Measurements from ENCODE around the gene ETFDH.

The ETFDH gene

DNA sequence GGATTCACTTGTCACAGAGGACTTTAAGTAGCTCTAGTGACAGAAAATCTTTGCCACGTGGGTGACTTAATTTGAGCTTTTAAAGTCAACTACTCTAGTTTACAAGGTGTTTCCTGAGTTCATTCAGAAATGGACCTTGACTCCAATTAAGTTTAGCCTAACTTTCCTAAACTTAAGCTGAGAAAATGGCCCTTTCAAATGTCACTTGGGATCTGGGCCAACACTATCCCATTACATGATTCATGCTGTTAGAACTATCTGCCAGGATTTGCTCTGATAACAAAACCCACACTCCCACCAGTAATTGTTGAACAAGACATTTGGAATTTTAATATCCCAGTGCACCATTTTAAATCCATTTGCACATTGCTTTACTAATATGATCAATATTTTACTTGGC lies 41.2 kb upstream of the ETFDH start:
- Histone ChIP-seq H2AFZ (ENCODE audit: low read length) (no peak overlapping the region), H3K4me3 (ENCODE audit: low read length, poor library complexity, severe bottlenecking) (no peak overlapping the region), H3K9me3 (ENCODE audit: insufficient read depth, low read depth, low read length) (no peaks in the 10 kb centered on the region), H3K4me2 (ENCODE audit: low read depth, low read length, poor library complexity, severe bottlenecking) (no peak overlapping the region), H3K36me3 (ENCODE audit: insufficient read depth, low read length) (no peaks in the 10 kb centered on the region), H3K9me2 (replicated peaks; ENCODE audit: low read depth, low read length) (no peaks in the 10 kb centered on the region), H3K4me1 (ENCODE audit: insufficient read depth, low read length, poor library complexity, severe bottlenecking) (no peaks in the 10 kb centered on the region), H4K20me1 (ENCODE audit: insufficient read depth, low read length, poor library complexity, severe bottlenecking) (no peaks in the 10 kb centered on the region), H3K9ac (ENCODE audit: low read depth, low read length, poor library complexity, severe bottlenecking) (no peak overlapping the region), H3K79me2 (ENCODE audit: insufficient read depth, low read length) (no peaks in the 10 kb centered on the region), H3K27me3 (ENCODE audit: insufficient read depth, low read length, poor library complexity, severe bottlenecking) (no peaks in the 10 kb centered on the region), H3F3A (ENCODE audit: low read depth) (no peaks in the 10 kb centered on the region)
- TF ChIP-seq EZH2phosphoT487 (IDR thresholded peaks at IDR 0.05; ENCODE audit: borderline replicate concordance): no peak
- TF ChIP-seq, protein P1, sequence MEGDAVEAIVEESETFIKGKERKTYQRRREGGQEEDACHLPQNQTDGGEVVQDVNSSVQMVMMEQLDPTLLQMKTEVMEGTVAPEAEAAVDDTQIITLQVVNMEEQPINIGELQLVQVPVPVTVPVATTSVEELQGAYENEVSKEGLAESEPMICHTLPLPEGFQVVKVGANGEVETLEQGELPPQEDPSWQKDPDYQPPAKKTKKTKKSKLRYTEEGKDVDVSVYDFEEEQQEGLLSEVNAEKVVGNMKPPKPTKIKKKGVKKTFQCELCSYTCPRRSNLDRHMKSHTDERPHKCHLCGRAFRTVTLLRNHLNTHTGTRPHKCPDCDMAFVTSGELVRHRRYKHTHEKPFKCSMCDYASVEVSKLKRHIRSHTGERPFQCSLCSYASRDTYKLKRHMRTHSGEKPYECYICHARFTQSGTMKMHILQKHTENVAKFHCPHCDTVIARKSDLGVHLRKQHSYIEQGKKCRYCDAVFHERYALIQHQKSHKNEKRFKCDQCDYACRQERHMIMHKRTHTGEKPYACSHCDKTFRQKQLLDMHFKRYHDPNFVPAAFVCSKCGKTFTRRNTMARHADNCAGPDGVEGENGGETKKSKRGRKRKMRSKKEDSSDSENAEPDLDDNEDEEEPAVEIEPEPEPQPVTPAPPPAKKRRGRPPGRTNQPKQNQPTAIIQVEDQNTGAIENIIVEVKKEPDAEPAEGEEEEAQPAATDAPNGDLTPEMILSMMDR (conservative IDR thresholded peaks at IDR 0.05; ENCODE audit: low read length): no peak

DNA sequence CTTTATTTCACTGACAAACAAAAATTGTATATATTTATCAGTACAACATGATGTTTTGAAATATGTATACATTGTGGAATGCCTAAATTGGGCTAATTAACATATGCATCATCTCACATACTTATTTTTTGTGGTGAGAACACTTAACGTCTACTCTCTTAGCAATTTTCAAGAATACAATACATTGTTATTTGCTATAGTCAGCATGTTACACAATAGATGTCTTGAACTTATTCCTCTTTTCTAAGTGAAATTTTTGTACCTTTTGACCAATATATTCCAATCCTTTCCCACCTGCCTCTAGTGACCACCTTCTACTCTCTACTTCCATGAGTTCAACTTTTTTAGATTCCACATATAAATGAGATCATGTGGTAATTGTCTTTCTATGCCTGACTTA lies 35.5 kb upstream of the ETFDH start:
- no peaks in the 10 kb centered on the region for H3K36me3 ChIP-seq (ENCODE audit: insufficient read depth, low read length)
- no peak overlapping the region for H3K4me3 ChIP-seq (ENCODE audit: low read length, poor library complexity, severe bottlenecking)
- no peak overlapping the region for H3K4me2 ChIP-seq (ENCODE audit: low read depth, low read length, poor library complexity, severe bottlenecking)
- no peak overlapping the region for H3K9ac ChIP-seq (ENCODE audit: low read depth, low read length, poor library complexity, severe bottlenecking)
- H3K27me3 ChIP-seq (ENCODE audit: insufficient read depth, low read length, poor library complexity, severe bottlenecking): no peaks in the 10 kb centered on the region
- H3K9me2 ChIP-seq (replicated peaks; ENCODE audit: low read depth, low read length): no peaks in the 10 kb centered on the region
- no peaks in the 10 kb centered on the region for H3K4me1 ChIP-seq (ENCODE audit: insufficient read depth, low read length, poor library complexity, severe bottlenecking)
- H3K79me2 ChIP-seq (ENCODE audit: insufficient read depth, low read length): no peaks in the 10 kb centered on the region
- TF ChIP-seq, protein P1 (conservative IDR thresholded peaks at IDR 0.05; ENCODE audit: low read length): no peak
- no peak for TF ChIP-seq EZH2phosphoT487 (IDR thresholded peaks at IDR 0.05; ENCODE audit: borderline replicate concordance)
- no peaks in the 10 kb centered on the region for H3F3A ChIP-seq (ENCODE audit: low read depth)
- no peaks in the 10 kb centered on the region for H4K20me1 ChIP-seq (ENCODE audit: insufficient read depth, low read length, poor library complexity, severe bottlenecking)
- no peaks in the 10 kb centered on the region for H3K9me3 ChIP-seq (ENCODE audit: insufficient read depth, low read depth, low read length)
- H2AFZ ChIP-seq (ENCODE audit: low read length): no peak overlapping the region

DNA sequence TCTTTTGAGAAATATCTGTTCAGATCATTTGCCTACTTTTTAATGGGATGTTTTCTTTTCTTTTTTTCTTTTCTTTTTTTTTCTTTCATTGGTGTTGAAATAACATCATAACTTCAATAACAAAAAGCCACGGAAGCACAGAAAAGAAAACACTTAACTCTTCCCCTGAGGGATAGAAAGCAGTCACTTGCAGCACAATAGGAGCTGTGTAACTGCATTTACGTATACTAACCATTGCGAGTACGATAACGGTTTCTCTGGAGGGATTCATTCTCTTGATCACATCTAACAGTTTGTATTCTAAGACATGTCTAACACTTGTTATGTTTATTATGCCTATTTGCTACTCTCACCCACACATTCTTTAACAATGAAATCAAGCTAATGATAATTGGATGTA lies 27.7 kb upstream of the ETFDH start:
- no peak overlapping the region for H3K4me2 ChIP-seq (ENCODE audit: low read depth, low read length, poor library complexity, severe bottlenecking)
- no peaks in the 10 kb centered on the region for H3K9me3 ChIP-seq (ENCODE audit: insufficient read depth, low read depth, low read length)
- H3K9ac ChIP-seq (ENCODE audit: low read depth, low read length, poor library complexity, severe bottlenecking): no peak overlapping the region
- no peak overlapping the region for H3K4me3 ChIP-seq (ENCODE audit: low read length, poor library complexity, severe bottlenecking)
- H4K20me1 ChIP-seq (ENCODE audit: insufficient read depth, low read length, poor library complexity, severe bottlenecking): no peaks in the 10 kb centered on the region
- no peaks in the 10 kb centered on the region for H3K4me1 ChIP-seq (ENCODE audit: insufficient read depth, low read length, poor library complexity, severe bottlenecking)
- TF ChIP-seq, protein P1 (conservative IDR thresholded peaks at IDR 0.05; ENCODE audit: low read length): no peak
- TF ChIP-seq EZH2phosphoT487 (IDR thresholded peaks at IDR 0.05; ENCODE audit: borderline replicate concordance): no peak
- H3F3A ChIP-seq (ENCODE audit: low read depth): no peaks in the 10 kb centered on the region
- H2AFZ ChIP-seq (ENCODE audit: low read length): no peak overlapping the region
- H3K9me2 ChIP-seq (replicated peaks; ENCODE audit: low read depth, low read length): no peaks in the 10 kb centered on the region
- H3K79me2 ChIP-seq (ENCODE audit: insufficient read depth, low read length): no peaks in the 10 kb centered on the region
- no peaks in the 10 kb centered on the region for H3K27me3 ChIP-seq (ENCODE audit: insufficient read depth, low read length, poor library complexity, severe bottlenecking)
- H3K36me3 ChIP-seq (ENCODE audit: insufficient read depth, low read length): no peaks in the 10 kb centered on the region

Measured in Loucy (cell line).